Activated B cell treated with CpG ODN at 0.5 μM for 24 hours (primary cell): ENCODE results near the gene STK24. TPM values are rescaled to one million over a fixed set of nuclear protein-coding genes. Genes with fewer than 3 reads are reported as not detected.

ENCODE experiments used
- ATAC-seq: fragments of 200-7000 bp; cut with Tn5 transposase; one replicate; pipeline ENCODE4 v1.10.0; 2021; ENCODE audit warnings: low read depth, mild to moderate bottlenecking, moderate library complexity
- CTCF ChIA-PET: fragments of 350-600 bp; sonication (Branson Sonifier 250); formaldehyde crosslinking; loops from one replicate; lab custom pipeline; 2021; ENCODE audit warnings: antibody characterized with exemption; lab: Charles Lee
- POLR2A ChIA-PET: fragments of 350-600 bp; sonication (Branson Sonifier 250); formaldehyde crosslinking; loops from one replicate; lab custom pipeline; 2021; ENCODE audit warnings: antibody characterized with exemption; lab: Charles Lee
- DNase-seq: peaks from one replicate; pipeline ENCODE4 v3.0.0; 2022
- H3K27ac Mint-ChIP-seq: one replicate; pipeline ENCODE4 v1.8.0; 2020; ENCODE audit warnings: mixed read lengths
- H3K27me3 Mint-ChIP-seq: one replicate; pipeline ENCODE4 v1.8.0; 2021; ENCODE audit warnings: mixed read lengths
- H3K36me3 Mint-ChIP-seq: one replicate; pipeline ENCODE4 v1.8.0; 2021; ENCODE audit warnings: low read depth, mixed read lengths
- H3K4me1 Mint-ChIP-seq: one replicate; pipeline ENCODE4 v1.8.0; 2021; ENCODE audit warnings: mixed read lengths
- H3K4me3 Mint-ChIP-seq: one replicate; pipeline ENCODE4 v1.8.0; 2020; ENCODE audit warnings: mild to moderate bottlenecking, mixed read lengths
- H3K9me3 Mint-ChIP-seq: one replicate; pipeline ENCODE4 v1.8.0; 2020; ENCODE audit warnings: mixed read lengths
- CTCF ChIP-seq: fragments of 200-600 bp; IDR thresholded peaks from one replicate; pipeline ENCODE4 v1.8.0; 2022; ENCODE audit warnings: antibody characterized with exemption, mild to moderate bottlenecking
- intact Hi-C: fragments of 100-400 bp; cut with micrococcal nuclease; formaldehyde crosslinking; loops from one replicate; pipeline ENCODE4 v1.15.1; 2024
- total RNA-seq: library from RNA; stranded (reverse); gene quantifications from 2 replicates; pipeline ENCODE4 v1.2.3, GENCODE V29; 2022

STK24 gene
- total RNA-seq, 1 donor from 2014 or later = 84.8 TPM

GRCh38 chr13:98439126-98439828 lies 137.6 kb downstream of the STK24 start:
- POLR2A ChIA-PET = no interaction called here
- Mint-ChIP-seq H3K27ac (no peak overlapping the region), H3K4me3 (no peak overlapping the region), H3K27me3 (peaks cover 5% of the 10 kb centered on the region), H3K9me3 (no peaks in the 10 kb centered on the region), H3K4me1 (no peaks in the 10 kb centered on the region), H3K36me3 (no peaks in the 10 kb centered on the region)
- no peak for TF ChIP-seq CTCF
- CTCF ChIA-PET = no interaction called here
- ATAC-seq (no peak), DNase-seq (no peak)
- intact Hi-C loops = no loop called here

- Mint-ChIP-seq H3K4me3 (no peak overlapping the region), H3K9me3 (no peaks in the 10 kb centered on the region), H3K4me1 (no peaks in the 10 kb centered on the region), H3K27ac (no peak overlapping the region), H3K27me3 (peaks cover 5% of the 10 kb centered on the region), H3K36me3 (no peaks in the 10 kb centered on the region)
- ChIA-PET CTCF (no interaction called here), POLR2A (no interaction called here)
- no peak for ATAC-seq
- TF ChIP-seq CTCF = no peak
- intact Hi-C loops = no loop called here
- no peak for DNase-seq
Measured at GRCh38 chr13:98438246-98439125, 138.4 kb downstream of the STK24 start.

- Mint-ChIP-seq H3K27me3 (peaks cover 11% of the 10 kb centered on the region), H3K4me3 (no peak overlapping the region), H3K36me3 (no peaks in the 10 kb centered on the region), H3K27ac (no peak overlapping the region), H3K4me1 (no peaks in the 10 kb centered on the region), H3K9me3 (no peaks in the 10 kb centered on the region)
- intact Hi-C loops = no loop called here
- ChIA-PET POLR2A (no interaction called here), CTCF (interaction anchor here (1.4 kb wide), 1 partner anchor 217 kb away, joined by 3 read pairs; no protein-coding TSS in a partner anchor)
- no peak for DNase-seq
- TF ChIP-seq CTCF = no peak
- ATAC-seq = no peak
Measured at GRCh38 chr13:98436233-98436910, 140.5 kb downstream of the STK24 start.

GRCh38 chr13:98435376-98435775 lies 141.5 kb downstream of the STK24 start:
- CTCF ChIA-PET = interaction anchor here (0.6 kb wide), 1 partner anchor 247 kb away, joined by 3 read pairs; no protein-coding TSS in a partner anchor
- intact Hi-C loops = no loop called here
- H3K4me1 Mint-ChIP-seq = no peaks in the 10 kb centered on the region
- no peaks in the 10 kb centered on the region for H3K36me3 Mint-ChIP-seq
- H3K27me3 Mint-ChIP-seq = peaks cover 13% of the 10 kb centered on the region
- no peak overlapping the region for H3K4me3 Mint-ChIP-seq
- no peaks in the 10 kb centered on the region for H3K9me3 Mint-ChIP-seq
- TF ChIP-seq CTCF = no peak
- DNase-seq = no peak
- ATAC-seq = no peak
- no peak overlapping the region for H3K27ac Mint-ChIP-seq
- POLR2A ChIA-PET = no interaction called here
